Measurements from ENCODE around the gene KRT39. TPM values are rescaled to one million over a fixed set of nuclear protein-coding genes. Genes with fewer than 3 reads are reported as not detected.

Gene KRT39
- total and polyA plus RNA-seq, 2 of the 13 experiments (the other 11 are each of a cell fraction or from before 2014, with no cell fraction given), result 0.07 to 1.2 TPM

GRCh38 chr17:40912486-40913210 lies 54.1 kb downstream of the KRT39 start:
- H3K4me1 ChIP-seq (ENCODE audit: insufficient read depth, low read length), result peaks cover 45% of the 10 kb centered on the region
- H4K20me1 ChIP-seq (ENCODE audit: insufficient read depth, low read length), result no peaks in the 10 kb centered on the region
- ChIA-PET POLR2A (no interaction called here), CTCF (ENCODE audit: low intra/inter-chr PET ratio, low total read pairs) (no interaction called here)
- WGBS (ENCODE audit: low lambda C conversion rate), result 97% methylated on average over 13 of the region's 13 CpGs
- no peak for DNase-seq (ENCODE audit: low spot score)
- H3K36me3 ChIP-seq (replicated peaks in 1 of 2; ENCODE audit: control insufficient read depth in 1 of 2, insufficient read depth in 2 of 2, low read length in 2 of 2), result no peaks in the 10 kb centered on the region
- FAIRE-seq, result no peak
- H2AFZ ChIP-seq (ENCODE audit: low read length), result no peak overlapping the region
- intact Hi-C loops (cut with micrococcal nuclease; ENCODE audit: unreplicated experiment) (no loop called here), in situ Hi-C loops (cut with HindIII; ENCODE audit: extremely low pct_ligation_motif_present, low pct_unique_long_range_greater_than_20kb) (loop anchor here (5.0 kb wide), 1 partner anchor 90 kb away; no protein-coding TSS in a partner anchor)
- TF ChIP-seq ZFP1 (CRISPR knock-in tag; IDR thresholded peaks at IDR 0.05) (no peak), ZNF446 (CRISPR knock-in tag; IDR thresholded peaks at IDR 0.05) (no peak), FIP1L1 (IDR thresholded peaks at IDR 0.05; ENCODE audit: borderline replicate concordance, insufficient read depth, low read depth, low read length) (no peak), HOXA3 (CRISPR knock-in tag; IDR thresholded peaks at IDR 0.05) (no peak), JUNB (CRISPR knock-in tag; IDR thresholded peaks at IDR 0.05; ENCODE audit: borderline replicate concordance) (no peak), CHD4 (IDR thresholded peaks at IDR 0.05; ENCODE audit: borderline replicate concordance, low read length) (no peak), ZSCAN9 (CRISPR knock-in tag; IDR thresholded peaks at IDR 0.05; ENCODE audit: borderline replicate concordance) (no peak), ZNF567 (CRISPR knock-in tag; IDR thresholded peaks at IDR 0.05; ENCODE audit: borderline replicate concordance) (no peak), BORCS8-MEF2B (CRISPR knock-in tag; IDR thresholded peaks at IDR 0.05) (no peak), CCAR2 (optimal IDR thresholded peaks at IDR 0.05; ENCODE audit: low read depth, low read length) (no peak), MTA3 (CRISPR knock-in tag; IDR thresholded peaks at IDR 0.05) (no peak), NFE2L1 (CRISPR knock-in tag; IDR thresholded peaks at IDR 0.05; ENCODE audit: borderline replicate concordance) (no peak)
- TF ChIP-seq, protein P1, sequence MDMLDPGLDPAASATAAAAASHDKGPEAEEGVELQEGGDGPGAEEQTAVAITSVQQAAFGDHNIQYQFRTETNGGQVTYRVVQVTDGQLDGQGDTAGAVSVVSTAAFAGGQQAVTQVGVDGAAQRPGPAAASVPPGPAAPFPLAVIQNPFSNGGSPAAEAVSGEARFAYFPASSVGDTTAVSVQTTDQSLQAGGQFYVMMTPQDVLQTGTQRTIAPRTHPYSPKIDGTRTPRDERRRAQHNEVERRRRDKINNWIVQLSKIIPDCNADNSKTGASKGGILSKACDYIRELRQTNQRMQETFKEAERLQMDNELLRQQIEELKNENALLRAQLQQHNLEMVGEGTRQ (IDR thresholded peaks at IDR 0.05; ENCODE audit: low read depth, low read length), result no peak
- TF ChIP-seq, protein P1 (CRISPR knock-in tag; IDR thresholded peaks at IDR 0.05; ENCODE audit: borderline replicate concordance), result no peak
- TF ChIP-seq, protein P2, sequence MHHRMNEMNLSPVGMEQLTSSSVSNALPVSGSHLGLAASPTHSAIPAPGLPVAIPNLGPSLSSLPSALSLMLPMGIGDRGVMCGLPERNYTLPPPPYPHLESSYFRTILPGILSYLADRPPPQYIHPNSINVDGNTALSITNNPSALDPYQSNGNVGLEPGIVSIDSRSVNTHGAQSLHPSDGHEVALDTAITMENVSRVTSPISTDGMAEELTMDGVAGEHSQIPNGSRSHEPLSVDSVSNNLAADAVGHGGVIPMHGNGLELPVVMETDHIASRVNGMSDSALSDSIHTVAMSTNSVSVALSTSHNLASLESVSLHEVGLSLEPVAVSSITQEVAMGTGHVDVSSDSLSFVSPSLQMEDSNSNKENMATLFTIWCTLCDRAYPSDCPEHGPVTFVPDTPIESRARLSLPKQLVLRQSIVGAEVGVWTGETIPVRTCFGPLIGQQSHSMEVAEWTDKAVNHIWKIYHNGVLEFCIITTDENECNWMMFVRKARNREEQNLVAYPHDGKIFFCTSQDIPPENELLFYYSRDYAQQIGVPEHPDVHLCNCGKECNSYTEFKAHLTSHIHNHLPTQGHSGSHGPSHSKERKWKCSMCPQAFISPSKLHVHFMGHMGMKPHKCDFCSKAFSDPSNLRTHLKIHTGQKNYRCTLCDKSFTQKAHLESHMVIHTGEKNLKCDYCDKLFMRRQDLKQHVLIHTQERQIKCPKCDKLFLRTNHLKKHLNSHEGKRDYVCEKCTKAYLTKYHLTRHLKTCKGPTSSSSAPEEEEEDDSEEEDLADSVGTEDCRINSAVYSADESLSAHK (CRISPR knock-in tag; IDR thresholded peaks at IDR 0.05; ENCODE audit: borderline replicate concordance), result no peak
- TF ChIP-seq, protein P3, sequence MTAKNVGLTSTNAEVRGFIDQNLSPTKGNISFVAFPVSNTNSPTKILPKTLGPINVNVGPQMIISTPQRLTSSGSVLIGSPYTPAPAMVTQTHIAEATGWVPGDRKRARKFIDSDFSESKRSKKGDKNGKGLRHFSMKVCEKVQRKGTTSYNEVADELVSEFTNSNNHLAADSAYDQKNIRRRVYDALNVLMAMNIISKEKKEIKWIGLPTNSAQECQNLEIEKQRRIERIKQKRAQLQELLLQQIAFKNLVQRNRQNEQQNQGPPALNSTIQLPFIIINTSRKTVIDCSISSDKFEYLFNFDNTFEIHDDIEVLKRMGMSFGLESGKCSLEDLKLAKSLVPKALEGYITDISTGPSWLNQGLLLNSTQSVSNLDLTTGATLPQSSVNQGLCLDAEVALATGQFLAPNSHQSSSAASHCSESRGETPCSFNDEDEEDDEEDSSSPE (CRISPR knock-in tag; IDR thresholded peaks at IDR 0.05), result no peak
- TF ChIP-seq, protein P4, sequence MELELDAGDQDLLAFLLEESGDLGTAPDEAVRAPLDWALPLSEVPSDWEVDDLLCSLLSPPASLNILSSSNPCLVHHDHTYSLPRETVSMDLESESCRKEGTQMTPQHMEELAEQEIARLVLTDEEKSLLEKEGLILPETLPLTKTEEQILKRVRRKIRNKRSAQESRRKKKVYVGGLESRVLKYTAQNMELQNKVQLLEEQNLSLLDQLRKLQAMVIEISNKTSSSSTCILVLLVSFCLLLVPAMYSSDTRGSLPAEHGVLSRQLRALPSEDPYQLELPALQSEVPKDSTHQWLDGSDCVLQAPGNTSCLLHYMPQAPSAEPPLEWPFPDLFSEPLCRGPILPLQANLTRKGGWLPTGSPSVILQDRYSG (CRISPR knock-in tag; IDR thresholded peaks at IDR 0.05), result no peak
- BruUV-seq (replicated peaks), result no TSS peak
- no peaks in the 10 kb centered on the region for H3K9me3 ChIP-seq (ENCODE audit: low read length)
- H3K4me2 ChIP-seq (ENCODE audit: low read depth, low read length), result no peak overlapping the region
- no peak overlapping the region for H3K4me3 ChIP-seq (replicated peaks in 1 of 3; ENCODE audit: insufficient read depth in 1 of 3, low read depth in 2 of 3, low read length in 3 of 3)
- no peak overlapping the region for H3K9ac ChIP-seq (ENCODE audit: insufficient read depth, low read depth, low read length)
- H3K79me2 ChIP-seq (ENCODE audit: insufficient read depth, low read length), result no peaks in the 10 kb centered on the region
- no peak overlapping the region for H3K27ac ChIP-seq (ENCODE audit: extremely low read length, insufficient read depth, low read length)
- no peaks in the 10 kb centered on the region for H3K27me3 ChIP-seq (ENCODE audit: control insufficient read depth in 1 of 2, insufficient read depth in 2 of 2, low read length in 2 of 2)
- ATAC-seq, result no peak

All from HepG2 (cell line).